Renal pelvis (tissue), 4 donors: ENCODE measurements around the gene ARHGAP15. TPM values are rescaled to one million over a fixed set of nuclear protein-coding genes. Genes with fewer than 3 reads are reported as not detected.

Experiments
- DNase-seq: peaks from one replicate; pipeline ENCODE4 v3.0.0-alpha.2; 2013
- polyA plus RNA-seq, 3 donors: library from polyadenylated mRNA; unstranded; fragments of 120-200 nt; gene quantifications; one replicate each; pipeline ENCODE4 v1.2.1, GENCODE V29; 2013; ENCODE audit not compliant: insufficient read length in 3 of 3

Gene ARHGAP15
- polyA plus RNA-seq, 3 donors: 3.9 to 4.5 (median 4.3) TPM

DNA sequence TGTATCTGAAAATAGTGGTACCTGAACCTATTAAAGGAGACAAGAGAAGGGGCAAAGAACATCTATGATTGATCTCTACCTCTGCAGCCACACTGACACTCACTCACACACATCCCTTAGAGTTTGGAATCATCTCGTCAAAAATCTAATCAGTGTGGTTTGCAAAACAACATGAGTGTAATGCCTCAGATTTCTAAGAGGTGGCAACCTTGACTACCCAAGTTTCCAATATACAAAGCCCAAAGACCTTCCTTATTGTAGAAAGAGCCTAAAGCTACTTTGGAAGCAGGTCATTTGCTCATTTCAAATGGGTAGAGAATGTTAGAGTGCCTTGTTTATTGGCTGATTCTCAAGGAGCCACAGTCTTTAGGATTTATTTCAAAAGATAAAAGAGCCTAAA, 444.9 kb downstream of the ARHGAP15 start:
- DNase-seq: no peak

DNA sequence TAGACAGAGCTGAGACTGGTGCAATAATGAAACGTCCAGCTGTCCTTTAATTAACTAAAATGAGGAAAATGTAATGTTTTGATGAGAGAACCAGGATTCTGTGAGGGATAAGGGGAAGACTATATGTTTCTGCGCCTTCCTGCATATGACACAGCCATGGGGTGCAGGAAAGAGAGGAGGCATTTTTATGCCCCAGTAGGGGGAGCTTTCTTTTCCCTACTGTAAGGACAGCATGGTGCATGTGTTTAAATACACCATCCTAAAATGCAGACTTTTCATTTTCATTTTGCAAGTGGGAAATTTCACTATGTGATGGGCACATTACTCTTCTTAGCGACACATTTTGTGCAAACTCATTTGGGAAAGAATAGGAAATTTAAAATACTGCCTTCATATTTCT, 446.1 kb downstream of the ARHGAP15 start:
- DNase-seq: no peak

DNA sequence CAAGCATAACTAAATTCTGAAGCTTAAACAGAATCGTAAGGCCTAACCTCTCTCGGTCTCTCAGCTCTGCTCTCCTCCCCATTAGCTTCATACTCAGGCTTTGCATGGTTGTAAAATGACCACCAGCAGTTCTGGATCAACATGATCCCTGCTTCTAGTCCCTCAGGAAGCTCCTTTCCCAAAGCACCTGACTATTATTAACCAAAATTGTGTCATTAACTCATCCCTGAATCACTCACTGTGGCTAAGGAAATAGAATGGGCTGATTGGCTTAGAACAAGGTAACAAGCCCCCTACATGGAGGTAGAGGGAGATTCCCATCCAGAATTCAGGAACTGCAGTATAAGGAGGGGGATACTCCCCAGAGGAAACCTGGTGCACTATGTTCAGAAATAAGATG, 448.3 kb downstream of the ARHGAP15 start:
- no peak for DNase-seq

DNA sequence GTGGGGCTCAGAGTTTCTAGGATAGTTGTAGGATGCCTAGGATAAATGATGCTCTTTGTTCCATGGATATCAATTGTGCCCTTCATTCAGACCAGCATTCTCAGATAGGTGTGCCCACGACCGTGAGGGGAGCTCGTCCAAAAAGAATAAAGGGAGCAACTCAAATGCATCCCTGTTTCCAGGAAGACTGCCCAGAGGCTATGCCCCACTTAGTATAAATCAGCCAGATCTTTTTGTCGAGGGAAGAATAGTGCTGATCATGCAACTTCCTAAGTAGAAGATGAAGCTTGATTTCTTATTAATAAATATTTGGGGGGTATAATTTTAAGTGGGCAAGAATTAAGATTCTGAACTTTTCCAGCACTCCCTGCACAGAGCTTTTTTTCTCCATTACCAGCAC, 450.2 kb downstream of the ARHGAP15 start:
- no peak for DNase-seq

DNA sequence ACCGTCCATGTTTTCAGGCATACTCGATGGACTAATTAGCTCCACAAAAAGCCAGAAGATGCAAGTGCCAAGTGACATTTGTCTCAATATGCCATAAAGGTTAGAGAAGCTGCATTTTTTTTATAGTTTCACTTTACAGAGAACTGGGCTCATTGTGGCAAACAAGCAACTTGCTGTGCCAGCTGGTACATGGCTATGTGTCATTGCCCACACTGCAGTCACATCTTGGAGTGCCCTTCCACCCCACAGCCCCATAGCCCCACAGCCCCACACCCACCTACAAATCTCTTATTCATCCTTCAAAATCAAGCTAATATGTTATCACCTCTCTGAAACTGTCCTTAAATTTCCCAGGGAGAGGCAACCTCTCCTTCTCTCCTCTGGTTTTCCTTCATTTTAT, 451.9 kb downstream of the ARHGAP15 start:
- DNase-seq: no peak

DNA sequence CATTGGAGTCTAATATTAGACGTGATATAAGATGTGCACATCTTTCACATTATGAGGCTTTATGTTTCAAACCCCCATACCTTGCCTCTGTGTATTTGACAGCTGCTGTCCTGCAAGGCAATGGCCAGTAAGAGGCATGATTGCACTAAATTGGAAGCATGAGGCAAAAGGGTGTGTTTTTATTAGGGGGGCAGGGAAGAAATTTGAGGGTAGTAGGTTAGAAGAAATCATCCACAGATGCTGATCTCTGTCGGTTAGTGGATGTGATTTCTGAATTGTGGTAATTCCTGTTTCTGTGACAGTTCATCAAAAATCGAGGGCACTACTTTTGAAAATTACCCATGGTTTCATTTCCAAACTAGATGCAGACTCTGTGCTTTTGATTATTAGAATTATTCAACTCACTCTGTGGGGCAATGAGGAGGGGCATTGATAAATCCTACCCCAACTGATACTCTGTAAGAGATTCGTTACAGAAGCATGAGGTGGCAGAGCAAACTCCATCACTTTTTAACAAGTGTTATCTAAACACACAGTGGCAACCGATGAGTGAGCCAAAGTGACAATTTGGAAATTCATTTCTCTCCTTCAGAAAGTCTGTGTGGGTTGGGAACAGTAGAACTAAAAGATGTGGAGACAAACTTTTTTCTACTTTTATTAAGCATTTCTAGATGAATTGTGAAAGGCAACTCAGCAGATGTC, 453.0 kb downstream of the ARHGAP15 start:
- DNase-seq: no peak

DNA sequence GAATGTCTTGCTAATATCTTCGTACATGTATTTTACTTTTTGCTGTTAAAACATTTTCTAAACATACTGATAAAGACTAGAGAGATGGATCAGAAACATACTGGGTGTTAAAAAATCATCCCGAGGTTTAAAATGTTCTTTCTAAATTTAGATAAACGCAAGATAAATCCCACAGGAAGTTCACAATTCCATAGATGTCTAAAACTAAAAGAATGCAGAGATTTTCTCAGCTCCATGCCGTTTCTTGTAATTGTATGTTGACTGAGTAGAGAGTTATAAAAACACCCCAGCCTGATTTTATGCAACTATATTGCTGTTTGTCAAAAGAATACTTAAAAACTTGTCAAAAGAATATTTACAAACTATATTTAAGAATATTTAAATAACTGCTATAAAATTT, 455.7 kb downstream of the ARHGAP15 start:
- DNase-seq: no peak

DNA sequence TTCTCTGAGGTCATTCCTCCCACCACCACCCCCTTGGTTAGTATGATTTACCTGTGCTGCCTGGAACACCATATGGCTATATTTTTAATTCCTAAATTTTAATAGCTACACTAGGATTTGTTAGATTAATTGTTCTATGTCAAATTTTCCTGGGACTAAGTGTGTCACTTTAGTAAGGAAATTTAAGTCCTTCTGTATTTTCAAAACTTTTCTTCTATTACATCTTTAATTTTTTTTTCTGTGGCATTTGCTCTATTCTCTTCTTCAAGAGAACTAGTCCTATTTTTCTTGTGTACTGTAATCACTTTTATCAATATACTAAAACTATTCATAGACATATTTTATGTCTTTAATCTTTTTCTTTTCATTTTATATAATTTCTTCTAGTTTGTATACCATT, 456.9 kb downstream of the ARHGAP15 start:
- no peak for DNase-seq

DNA sequence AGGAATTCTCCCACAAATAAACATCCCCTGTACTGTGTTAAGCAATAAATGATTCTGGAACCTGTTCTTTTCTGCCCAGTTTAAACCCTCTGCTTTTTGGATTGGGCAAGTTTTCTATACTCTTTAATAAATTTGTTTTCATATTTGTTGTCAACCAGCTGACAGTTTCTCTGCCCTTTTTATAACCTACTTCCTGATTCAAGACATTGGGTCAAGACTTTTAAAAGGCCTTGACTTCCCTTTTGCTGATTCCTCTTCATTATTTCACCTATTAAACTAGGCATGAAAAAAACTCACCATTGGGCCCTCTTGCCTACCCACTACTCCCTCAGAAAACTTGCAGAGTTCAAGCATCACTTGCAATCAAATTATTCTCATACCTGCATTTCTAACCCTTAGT, 459.5 kb downstream of the ARHGAP15 start:
- DNase-seq: no peak

DNA sequence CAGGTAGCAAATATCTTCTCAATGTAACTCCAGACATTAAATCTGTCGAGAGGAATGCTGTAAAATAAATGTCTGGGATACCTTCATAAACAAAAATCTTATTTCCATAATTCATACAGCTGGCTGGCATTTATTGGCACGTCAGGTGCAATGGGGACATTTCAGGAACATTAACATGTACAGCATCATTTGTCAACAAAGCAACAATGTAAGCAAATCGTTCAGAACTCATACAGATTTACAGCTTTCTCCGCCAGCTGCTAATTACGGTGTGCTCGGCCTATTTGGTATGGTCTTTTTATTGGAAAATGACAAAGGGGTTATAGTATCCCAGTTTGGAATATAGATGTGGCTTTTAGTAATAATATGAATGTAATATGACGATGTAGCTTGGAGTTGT, 464.9 kb downstream of the ARHGAP15 start:
- DNase-seq: no peak

DNA sequence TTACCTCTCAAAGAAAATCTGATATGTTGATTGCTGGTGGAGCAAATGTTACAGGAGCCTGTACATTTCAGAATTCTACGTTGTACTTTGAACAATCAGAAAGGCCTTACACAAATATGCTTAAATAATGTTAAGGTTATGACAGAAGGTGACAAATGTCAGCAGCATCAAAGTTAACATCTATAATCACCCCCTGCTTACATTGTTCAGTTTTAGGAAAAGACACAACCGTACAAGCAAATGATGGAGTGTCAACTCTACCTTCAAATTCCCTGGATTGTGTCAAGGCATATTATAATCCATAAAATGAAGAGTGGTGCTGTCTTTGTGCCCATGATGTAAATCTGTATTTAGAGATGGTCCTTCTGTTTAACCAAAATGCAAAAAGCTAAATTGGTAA, 465.5 kb downstream of the ARHGAP15 start:
- no peak for DNase-seq

DNA sequence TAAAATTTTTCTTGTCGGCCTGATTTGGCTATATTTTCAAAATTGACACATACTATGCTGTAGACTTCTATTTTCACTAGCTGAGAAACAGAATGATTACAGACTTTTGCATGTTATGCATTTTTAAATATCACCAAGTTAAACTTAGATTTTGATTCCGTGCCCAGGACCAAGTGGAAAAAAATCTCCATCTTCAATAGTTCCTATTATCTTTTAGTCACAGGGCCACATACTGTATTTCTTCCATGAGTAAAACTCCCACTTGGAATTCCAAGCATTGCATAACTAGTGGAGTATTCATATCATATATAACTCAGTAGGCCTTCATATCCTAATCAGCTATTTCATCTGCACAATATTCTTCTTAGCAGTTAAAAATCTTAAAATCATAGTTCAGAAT, 470.9 kb downstream of the ARHGAP15 start:
- no peak for DNase-seq

DNA sequence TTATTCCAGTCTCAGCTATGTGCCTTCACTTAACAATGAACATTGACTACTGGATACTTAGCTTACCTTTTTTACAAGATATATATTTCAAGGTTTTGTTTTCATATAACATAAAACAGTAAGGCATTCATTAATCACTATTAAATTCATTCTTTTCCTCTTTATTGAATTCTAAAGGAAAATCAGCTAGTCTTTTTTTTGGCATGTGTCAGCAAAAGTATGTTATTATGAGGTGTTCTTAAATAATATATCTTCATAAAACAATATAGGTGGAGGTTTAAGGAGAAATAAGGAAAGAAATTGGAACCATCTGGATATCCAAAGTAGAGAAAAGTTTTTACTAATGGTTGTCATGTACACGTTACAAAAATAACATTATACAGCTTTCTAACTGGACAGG, 472.6 kb downstream of the ARHGAP15 start:
- no peak for DNase-seq

DNA sequence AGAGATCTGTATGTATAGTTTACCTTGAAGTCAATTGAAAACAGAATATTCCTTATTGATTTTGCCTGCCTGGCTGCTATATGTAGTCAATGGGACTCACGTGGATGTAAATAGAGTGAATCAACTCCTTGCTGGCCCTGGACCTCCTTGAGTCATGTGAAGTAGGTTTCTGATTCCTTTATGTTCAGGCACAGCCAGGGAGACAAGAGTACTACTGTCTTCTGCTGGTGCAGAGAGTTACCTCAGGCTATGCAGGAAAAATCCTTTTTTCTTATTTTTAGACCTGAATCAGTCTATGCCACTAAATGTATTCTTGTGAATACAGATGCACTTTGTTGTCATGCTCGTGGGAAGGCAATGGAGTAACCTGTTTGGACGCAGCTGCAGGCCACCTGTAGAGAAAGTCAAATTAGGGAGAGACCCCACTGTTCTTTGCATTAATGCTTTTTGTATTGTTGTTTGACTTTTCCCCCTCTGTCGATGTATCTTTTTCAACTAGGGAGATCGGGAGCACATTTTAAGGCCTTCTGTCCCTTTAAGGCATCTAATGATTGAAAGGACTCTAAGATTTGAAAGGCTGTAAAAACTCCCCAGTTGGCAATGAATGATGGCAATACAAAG, 473.9 kb downstream of the ARHGAP15 start:
- no peak for DNase-seq

DNA sequence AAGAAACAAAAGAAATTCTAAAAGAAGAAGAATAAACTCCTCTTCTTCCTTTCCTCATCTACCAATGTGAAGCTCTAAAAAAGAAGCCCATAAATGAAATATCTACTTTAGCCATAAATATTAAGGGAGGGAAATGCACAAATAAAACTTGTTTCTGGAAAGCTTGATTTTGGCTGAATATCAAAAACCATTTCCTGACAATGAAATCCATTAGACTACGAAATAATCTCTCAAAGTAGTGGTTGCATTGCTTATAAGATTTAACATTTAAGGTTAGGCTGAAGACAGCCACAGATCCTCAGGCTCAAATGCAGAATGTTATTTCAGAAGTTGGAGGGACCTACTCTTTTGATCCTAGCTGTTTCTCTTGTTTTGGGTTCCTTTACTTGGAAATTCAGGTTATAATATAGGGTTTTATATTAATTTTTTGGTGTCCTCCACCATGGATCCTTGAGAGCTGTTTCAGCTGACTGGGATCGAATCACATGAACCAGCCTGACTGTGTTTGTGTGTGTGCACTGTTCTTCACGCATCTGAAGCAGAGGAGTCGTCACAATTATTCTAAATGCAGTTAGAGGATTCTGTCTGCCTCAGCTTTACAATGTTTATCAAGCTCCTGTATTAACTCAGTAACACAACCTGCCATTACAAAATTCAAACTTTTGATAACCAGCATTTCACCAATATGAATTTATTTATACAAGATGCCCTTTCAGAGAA, 474.8 kb downstream of the ARHGAP15 start:
- peak; percentile 35 for DNase-seq

DNA sequence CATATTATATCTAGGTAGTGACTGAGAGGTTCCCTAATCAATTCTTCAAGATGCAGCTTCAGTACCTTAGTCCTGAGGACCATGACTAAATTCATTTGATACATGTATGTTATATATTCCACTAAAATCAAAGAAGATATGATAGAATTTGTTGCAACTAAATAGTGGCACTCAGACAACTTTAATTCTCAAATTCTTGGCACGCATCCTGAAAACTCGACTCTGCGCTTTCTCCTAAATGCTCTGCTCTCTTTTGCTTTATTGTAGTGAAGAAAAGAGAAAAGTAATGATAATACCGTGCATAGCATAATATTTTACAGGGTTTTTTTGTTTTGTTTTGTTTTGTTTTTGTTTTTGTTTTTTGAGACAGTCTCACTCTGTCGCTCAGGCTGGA, 475.3 kb downstream of the ARHGAP15 start:
- no peak for DNase-seq

DNA sequence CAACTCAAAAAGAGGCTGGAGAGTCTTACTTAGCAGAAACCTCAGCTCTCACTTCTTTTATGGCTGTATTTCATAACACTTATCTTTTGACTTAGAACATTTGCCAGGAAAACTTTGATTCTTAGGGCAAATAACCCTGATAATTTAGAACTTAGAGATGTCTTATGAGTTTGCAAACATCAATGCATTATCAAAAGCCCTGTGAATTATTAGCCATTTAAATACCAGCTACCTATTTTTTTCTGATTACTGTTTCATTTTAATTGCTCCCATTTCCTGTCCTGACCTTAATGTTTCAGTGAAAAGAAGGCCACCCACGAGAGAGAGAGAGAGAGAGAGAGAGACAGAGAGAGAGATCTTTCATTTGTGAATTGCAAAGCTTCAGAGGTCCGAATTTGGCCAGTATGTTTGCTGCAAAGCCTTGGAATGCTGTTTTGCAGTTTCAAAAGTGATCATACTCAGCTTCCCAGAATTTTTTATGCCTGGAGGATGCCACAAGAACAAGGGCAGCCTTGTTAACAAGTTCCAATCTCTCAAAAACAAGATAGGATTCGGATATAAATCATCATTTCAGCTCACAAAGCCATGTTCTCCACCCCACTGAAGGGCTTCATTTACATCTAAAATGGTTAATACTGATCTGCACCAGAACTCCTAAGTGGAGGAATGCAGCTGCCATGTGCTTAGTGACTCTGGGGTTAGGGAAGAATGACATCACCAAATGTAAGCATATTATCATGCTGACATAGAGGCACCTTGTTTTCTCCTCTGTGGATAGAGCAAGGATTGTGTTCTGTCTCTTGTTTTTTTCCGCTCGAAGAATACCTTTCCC, 478.2 kb downstream of the ARHGAP15 start:
- peak; percentile 24 for DNase-seq

DNA sequence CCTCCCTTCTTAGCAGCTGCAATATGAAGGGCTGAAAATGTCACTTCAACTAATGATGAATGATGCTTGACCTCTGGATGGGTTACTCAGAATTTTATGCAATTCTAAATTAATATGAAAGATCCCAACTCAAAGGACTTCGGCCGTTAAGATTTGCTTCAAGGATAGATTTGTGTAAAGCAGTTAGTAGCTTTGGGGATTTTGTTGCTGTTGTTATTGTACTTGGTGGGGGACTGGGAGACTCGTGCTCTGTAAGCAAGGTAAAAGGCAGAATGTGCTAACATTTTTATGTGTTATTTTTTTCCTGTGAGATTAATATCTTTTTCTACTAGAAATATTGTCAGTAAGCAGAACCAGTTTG, 478.8 kb downstream of the ARHGAP15 start:
- DNase-seq: no peak

DNA sequence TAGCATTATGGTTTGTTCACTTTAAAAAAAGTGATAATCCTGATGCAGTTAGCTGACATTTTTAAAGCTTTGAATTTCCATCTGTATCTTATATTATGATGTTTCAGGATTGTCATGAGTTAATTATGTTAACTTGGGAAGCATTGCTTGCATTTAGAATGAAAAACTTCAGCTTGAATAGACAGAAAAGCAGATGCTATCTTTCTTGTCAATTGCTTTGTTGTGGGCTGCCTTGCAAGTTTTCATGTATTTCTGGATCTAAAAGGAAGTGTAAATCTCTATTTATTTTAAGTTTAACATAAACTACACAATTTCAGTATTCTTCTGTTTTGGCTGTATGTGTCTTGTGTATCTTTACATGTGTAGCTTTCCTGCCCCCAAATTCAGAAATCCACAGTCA, 479.5 kb downstream of the ARHGAP15 start:
- DNase-seq: peak; percentile 30

DNA sequence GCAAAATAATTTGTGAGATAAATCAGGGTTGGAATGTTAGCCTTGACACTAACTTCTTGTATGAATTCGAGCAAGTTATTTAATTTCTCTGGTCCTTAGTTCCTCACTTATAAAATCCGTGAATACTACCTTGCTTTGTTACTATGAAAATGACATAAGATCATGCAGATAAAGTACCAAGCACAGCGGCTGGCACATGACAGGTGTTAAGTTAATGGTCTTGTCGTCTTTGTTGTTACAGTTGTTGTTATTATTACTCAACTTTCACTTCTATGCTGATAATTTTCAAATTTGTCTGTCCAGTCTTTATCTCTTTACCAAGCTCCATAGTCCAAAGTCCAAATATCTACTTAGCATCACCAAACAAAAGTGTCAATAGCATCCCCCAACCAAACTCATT, 482.1 kb downstream of the ARHGAP15 start:
- no peak for DNase-seq

DNA sequence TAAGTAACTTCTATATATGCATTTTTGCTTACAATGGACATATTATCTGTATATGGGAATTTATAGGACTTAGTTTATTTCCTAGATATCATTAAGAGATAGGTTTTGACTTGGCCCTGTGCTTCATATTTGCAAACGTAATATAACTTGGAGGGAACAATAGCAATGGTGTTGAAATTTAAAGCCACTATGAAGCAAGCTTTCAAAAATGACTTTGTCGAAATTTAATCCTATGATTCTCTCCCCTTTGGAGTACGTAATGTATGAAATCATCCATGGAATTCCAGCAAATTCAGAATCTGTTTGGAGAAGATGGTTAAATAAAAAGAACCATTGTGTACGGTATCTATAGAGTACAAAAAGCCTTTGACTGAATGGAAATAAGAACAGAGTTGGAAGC, 486.3 kb downstream of the ARHGAP15 start:
- no peak for DNase-seq

DNA sequence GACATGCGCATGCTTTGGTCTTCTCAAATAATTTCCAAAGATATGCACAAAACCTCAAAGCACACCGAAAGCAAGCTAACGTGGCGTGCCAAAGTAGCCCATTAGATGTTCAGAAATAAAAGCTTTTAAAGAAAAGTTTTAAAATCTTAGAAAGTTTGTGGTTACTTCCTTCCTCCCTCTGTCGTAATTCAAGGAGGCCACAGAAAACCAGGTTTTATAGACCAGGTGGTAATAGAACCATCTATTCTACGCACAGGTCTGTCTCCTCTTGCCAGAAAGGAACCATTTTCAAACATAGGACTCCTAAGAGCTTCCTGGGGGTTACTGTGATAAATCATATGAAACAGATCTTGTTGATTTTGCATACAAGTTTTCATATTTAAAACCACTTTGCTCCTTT, 487.2 kb downstream of the ARHGAP15 start:
- DNase-seq: no peak
